Stimulated activated naive CD8-positive, alpha-beta T cell treated with anti-CD3 and anti-CD28 coated beads, Interleukin-15, Interleukin-2, amounts not matched to agents 100 U/mL and 50 U/mL, for 24 hours (primary cell): ENCODE measurements around the gene CCDC167.

Experiments used
- ATAC-seq: fragments of 150-1000 bp; cut with Tn5 transposase; one replicate; pipeline ENCODE4 v1.10.0; 2021
- DNase-seq: peaks from one replicate; pipeline ENCODE4 v3.0.0; 2021

Gene CCDC167

DNA sequence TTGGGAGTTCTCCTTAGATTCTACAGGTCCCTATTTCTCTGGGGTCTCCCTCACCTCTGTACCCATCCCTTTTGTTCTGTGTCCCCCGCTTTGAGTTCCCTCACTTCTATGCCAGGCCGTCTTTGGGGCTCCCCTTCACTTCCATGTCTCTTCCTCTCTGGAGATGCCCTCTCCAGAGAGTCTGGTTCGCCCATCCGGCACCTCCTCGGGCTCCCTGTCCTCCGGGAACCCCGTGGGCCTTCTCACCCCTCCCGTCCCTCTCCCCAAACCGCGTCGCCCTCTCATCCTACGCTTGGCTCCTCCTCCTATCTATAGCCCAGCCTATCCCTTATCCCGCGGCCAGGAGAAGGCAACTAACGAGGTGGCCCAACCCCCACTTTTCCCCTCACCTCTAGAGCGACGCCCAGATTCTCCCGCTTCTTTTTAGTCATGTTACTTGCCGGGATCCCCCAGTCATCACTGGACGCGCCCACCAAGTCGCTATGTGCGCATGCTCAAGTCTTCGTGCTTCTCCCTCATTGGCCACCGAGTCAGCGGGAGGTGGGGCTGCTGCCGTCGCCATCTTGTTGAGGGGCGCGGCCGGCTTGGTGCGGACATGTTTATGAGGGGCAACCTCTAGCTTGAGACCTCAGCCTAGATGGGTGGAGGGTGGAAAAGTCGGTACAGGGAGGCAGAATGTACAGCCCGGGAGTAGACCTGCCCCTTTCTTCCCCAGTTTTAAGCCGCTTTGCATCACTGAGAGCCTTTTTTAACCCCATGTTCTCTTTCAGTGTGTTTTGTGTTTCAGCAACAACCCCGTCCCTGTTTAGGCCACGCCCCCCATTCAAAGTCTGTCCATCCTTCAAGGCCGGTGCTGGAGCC lies at the start of gene CCDC167:
TSS of gene CCDC167 (minus strand) at position 461 of the 861 bp plus-strand sequence. CDS start at position 431, 30 bp downstream.
- DNase-seq (peak; percentile 98), ATAC-seq (peak; percentile 78)

DNA sequence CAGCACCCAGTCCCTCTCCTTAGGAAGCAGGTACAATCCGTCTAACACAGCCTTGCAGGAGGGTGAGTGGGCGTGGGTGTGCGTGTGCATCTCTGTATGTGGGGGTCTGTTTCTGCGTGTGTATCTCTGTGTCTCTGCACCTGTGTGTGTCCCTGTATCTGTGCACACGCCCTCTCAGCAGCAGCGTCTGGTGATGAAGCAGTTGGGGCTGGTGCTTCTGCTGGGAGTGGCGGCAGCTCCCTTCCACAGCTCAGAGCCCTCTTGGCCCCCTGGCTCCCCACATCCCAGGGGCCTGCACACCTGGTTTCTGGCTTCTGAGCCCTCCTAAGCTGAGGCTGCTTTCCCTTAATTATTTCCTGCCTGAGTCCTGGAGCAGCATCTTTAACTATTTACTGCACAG lies 49.5 kb upstream of the CCDC167 start:
- ATAC-seq = no peak
- no peak for DNase-seq

DNA sequence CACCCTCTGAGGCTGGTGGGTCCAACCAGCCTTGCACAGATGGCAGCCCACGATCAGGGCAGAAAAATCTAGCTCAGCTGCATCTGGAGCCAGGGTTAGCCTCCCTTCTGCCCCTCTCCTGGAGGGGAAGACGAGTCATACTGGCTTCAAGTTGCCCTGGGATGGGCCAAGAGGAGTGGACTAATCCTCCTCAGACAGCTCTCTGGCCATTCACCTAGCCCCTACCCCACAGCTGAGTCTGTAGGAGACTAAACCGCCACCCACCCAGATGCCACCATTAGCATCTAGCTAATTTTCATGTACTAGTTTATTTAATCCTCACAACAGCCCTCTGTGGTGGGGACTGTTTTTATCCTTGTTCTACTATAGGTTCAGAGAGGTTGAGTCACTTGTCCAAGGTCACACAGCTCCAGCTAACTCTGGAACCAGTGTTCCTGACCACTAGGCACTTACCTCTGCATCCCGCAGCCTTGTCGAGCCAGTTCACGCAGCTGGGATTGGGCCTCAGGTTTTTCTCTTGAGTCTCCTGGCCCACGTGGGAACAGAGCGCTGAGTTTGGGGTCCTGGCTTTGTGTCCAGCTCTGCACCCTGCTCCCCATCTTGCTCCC lies 48.5 kb upstream of the CCDC167 start:
- ATAC-seq (no peak), DNase-seq (no peak)

DNA sequence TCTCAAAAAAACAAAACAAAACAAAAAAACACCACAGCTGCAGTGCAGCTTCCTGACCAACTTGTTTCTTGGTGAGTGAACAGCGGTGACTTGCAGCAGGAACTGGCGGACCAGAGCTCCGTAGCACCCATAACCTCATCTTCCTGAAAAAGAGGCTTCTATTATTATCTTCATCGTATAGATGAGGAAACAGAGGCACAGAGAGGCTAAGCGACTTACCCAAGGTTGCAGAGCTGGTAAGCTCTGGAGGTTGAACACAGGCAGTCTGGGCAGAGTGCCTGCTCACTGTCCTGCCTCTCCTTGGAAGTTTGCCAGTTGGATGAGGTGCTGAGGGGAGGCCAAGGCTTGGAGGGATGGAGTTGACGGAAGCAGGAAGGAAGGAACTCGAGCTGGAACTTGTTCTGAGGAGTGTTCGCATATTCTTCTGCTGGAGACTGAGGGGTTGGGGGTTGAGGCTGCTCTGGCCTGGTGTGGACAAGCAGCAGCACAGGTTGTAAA lies 47.9 kb upstream of the CCDC167 start:
- no peak for DNase-seq
- no peak for ATAC-seq

DNA sequence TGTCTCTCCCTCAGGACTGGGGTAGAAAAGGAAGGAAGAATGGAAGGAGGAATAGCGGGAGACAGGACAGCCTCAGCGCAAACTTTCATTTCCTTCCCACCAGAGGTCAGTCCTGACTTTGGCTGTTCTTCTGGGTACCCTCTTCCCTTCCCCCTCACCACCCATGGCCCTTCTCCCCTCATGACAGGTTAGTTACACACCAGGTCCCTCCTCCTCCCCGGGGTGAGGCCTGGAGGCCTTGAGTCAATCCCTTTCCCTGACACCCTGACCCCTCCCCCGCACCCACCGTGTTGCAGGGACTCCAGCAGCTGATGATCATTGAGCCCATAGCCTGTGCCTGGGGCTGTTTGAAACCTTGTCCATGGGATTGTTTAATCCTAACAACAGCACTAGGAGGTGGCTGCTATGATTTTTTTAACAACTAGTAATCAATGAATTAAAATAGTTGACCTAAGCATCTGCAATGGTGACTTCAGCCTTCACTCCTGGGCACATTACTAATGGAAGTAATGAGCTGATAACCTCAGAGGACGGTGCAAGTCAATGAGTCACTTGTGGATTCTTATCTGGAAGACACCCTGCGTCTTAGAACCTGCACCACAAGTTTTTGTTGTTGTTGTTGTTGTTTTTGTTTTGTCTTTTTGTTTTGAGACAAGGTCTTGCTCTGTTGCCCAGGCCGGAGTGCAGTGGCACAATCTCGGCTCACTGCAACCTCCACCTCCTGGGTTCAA lies 46.6 kb upstream of the CCDC167 start:
- DNase-seq (peak; percentile 37), ATAC-seq (no peak)

DNA sequence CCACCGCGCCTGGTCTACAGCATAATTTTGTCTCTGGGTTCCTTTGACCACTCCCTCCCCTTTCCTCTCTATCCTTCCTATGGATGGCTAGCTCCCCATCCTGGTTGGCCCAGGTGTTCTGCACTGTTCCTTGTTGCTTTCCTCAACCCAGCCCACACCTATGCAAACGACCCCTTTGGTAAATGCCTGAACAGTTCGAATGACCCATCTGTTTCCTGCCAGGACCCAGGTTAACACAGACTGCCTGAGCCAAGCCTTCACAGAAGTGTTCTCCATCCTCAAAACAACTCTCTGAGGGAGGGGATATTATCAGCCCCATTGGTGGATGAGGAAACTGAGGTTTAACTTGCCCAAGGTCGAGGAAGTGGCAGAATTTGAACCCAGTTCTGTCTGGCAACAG lies 44.8 kb upstream of the CCDC167 start:
- DNase-seq (no peak), ATAC-seq (no peak)

DNA sequence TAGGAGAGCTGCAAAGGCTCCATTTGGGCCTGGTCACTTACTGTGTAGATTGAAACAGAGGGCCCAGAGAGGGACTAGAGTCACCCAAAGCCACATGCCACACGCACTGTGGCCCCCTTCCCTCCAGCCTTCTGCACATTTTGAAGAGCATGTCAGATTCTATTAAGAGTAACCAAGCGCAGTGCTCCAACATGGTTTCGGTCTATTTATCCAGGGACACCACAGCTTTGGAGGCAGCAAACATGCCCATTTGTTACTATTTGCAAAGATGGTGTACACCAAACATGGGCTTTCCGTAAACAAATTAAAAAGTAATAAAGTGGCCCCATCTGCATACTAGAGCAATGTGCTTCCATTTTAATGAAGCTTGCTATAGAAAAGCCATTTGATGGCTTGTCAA lies 43.7 kb upstream of the CCDC167 start:
- DNase-seq (no peak), ATAC-seq (no peak)

DNA sequence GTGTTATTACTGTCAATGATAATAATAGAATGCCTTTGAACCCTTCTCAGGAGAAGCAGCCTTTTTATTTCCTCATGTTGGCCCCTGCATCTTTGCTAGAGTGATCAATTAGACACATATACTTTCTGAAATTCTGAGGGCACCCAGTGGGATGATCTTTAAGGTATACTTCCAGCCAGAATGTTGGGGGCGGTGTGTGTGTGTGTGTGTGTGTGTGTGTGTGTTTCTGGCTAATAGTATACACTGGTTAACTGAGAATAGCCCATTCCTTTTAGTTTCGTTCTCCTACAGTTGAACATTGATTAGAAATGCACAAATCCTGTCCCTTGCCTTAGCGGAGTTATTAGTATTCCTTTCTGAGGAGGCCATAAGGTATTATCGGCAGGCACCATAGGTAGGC lies 41.7 kb upstream of the CCDC167 start:
- no peak for ATAC-seq

DNA sequence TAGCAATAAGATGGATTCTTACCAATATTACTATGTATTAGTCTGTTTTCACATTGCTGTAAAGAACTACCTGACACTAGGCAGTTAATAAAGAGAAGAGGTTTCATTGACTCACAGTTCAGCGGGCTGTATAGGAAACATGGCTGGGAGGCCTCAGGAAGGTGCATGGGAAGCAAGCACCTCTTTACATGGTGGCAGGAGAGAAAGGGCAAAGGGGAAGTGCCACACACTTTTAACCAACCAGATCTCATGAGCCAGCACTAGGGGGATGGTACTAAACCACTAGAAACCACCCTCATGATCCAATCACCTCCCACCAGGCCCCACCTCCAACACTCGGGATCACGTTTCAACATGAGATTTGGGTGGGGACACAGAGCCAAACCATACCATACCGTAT lies 40.7 kb upstream of the CCDC167 start:
- no peak for DNase-seq
- ATAC-seq = no peak

More for the DNA sequence above, 41.7 kb upstream of the CCDC167 start:
- DNase-seq = no peak

DNA sequence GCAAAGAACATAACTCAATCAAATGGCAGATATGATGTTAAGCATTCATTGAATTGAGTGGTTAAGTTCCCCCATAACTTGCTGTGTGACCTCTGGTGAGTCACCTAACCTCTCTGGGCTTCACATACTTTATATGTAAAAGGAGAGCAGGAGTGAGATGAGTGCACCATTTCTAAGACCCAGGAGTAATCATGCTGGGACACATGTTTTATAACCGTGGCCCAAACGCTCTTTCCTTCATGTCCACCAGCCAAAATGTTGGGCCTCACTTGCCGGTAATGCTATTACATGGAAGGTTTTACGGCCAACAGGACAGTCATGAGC lies 40.3 kb upstream of the CCDC167 start:
- DNase-seq = no peak
- ATAC-seq = peak; percentile 72

DNA sequence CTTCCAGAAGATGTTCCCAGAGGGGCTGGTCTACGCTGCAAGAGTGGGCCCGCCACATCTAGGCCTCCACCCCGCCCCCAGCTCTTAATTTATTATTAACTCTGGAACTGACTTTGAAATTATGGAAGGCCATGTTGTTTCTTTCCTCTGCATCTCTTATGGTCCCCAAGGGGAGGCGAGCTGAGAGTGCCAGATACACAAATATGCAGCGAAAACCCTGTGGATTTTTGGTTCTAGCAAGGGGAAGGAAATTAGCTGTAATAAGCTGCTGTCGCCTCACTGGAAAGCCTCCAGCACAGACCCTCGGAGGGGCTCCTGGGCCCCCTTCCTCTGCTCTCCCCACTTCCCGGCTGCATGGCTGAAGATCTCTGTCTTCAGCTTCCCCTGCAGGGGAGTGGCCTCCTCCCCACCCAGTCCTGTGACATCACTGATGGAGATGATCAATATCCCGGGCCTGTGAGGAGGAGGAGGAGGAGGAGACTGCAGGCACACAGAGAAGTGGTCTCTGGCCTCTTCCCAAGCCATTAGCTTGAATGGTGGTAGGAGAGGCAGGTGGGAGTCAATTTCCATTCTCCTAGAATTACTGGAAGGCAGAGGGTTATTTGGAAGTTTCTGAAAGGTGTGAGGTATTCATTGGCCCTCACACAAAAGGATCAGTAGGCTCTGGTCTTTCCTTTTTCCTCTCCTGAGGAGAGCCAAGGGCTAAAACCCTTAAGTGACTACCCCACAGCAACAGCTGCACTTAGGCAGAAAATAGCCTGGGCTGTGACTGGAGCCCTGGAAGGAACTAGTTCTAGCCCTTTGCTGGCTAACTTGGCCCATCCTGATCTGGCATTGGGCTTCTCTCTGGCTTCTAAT lies 39.7 kb upstream of the CCDC167 start:
- ATAC-seq = no peak

DNA sequence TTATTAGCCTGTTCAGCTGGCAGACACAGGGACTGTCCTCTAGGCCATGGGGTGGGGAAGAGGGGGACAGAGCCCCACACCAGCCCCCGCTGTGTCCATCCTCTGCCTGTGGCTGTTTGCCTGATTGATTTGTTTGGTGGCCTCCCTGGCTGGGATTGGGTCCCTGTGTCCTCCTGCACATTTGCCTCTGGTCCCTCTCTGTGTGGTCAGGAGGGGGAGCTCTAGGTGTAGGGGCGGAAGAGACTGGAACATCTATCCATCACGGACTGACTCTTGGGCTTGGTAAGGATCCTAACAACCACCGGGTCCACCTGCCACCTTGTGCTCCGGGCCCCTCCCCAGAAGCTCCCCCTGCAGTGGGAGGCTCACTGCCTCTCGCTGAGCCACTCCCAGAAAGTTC lies 38.4 kb upstream of the CCDC167 start:
- ATAC-seq = no peak
- DNase-seq = no peak

More for the DNA sequence above, 39.7 kb upstream of the CCDC167 start:
- DNase-seq = no peak

DNA sequence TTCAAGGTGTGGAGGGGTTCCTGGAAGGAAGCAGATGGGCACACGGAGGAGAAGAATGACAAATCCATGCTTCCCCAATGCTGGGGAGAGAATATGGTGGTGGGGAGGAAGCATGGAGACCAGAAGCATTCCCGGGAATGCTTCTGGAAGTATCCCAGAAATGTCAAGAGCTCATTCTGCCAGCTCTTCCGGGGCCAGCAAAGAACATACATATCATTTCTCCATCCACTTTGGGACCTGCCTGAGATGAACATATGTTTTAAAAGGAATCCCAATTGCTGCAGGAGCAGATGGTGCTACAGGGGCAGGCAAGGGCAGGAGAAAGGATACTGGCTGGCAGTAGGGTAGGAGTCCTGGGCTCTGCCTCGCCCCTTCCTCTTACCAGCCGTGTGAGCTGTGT lies 37.9 kb upstream of the CCDC167 start:
- no peak for DNase-seq
- ATAC-seq = no peak

DNA sequence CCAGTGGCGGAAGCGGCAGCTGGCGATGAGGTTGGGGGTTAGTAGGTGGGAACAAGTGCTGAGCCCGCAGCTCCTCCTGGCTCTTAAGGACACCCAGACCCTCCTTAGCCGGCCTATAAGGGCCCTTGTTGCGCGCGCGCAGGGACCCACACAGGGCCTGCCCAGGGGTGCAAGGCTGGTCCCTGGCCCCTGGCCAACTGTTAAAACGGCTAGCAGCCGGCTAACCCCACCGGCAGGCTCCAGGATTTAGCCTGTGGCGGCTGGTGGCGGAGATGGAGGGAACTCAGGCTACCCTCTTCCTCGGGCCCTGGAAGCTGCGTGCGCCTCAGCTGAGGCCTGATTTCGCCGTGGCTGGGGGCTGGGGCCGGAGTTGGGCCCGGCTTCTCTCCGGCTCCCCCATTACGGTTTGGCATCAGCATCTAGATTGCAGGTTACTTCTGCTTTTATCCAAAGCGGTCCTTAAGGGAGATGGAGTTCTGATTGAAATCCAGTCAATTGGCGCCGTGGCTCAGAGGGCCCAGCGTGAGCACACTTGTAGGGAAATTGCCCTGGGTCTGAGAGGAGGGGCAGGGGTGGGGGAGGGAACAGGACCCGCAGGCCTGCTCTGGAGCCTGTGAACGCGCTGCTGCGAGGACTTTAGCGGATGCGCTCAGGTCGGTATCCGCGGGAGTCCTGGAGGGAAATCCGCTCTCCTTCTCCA lies 36.9 kb upstream of the CCDC167 start:
- DNase-seq (no peak), ATAC-seq (no peak)

DNA sequence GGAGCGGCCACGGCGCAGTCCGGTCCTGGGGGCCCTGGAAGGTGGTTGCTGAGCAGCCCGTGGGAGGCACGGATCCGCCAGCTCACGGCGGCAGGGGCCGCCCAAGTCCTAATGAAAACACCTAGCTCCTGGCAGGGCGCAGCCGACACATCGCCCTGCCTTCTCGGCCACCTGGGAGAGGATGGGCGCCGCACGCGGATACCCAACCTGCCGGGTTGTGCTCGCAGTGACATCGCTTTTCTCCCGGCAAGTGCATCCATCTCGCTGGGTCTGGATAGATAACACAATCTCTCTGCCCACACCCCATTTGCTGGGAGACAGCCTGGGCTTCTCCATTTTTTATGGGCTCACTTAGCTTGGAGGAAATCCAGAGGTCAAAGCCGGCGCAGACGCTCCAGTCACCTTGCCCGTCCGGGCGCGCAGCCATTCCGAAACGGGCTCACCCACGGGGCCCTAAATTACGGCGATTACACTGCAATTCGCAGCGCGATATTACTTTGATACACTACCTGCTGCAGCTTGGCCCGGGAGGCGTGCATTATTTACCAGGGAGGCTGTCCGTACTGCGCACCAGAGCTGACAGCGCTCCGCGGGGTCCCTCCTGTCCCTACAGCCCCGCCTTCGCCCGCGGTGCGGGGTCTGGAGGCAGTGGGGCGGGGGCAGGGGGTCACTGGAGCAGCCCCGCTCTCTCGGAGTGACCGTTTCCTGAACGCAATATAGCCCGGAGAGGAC lies 36.2 kb upstream of the CCDC167 start:
- no peak for ATAC-seq
- no peak for DNase-seq

DNA sequence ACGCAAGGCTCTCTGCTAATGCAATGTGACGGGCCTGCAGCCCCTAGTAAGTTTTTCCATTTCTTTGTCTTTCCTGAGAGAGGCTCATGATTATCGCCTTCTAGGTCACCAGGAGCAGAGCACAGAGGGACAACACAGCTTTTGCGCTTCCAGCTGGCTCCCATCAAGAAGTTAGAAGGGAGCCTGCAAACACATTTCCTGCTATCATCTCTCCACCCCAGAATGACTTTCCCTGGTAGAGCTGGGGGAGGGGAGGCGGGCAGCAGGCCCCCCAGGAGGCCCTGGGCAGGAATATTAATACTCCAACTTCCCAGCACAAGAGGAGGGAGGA lies 35.7 kb upstream of the CCDC167 start:
- DNase-seq (no peak), ATAC-seq (no peak)

DNA sequence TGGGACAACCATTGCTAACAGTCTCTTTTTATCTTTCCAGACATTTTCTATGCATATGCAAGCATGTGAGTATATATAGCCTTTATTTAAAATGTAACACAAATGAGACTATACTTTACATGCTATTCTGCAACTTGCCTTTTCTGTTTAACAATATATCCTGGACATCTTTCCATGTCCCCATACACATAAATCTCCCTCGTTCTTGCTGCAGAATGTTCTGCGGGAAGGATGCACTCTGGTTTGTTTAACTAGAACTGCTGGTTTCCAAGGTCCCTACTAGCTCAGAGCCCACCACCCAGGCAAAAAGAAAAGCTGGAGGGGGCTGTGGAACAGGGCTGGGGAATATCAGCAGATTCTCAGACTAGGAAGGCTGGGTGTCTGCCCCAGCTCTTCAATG lies 35.2 kb upstream of the CCDC167 start:
- ATAC-seq = no peak
- DNase-seq = no peak

DNA sequence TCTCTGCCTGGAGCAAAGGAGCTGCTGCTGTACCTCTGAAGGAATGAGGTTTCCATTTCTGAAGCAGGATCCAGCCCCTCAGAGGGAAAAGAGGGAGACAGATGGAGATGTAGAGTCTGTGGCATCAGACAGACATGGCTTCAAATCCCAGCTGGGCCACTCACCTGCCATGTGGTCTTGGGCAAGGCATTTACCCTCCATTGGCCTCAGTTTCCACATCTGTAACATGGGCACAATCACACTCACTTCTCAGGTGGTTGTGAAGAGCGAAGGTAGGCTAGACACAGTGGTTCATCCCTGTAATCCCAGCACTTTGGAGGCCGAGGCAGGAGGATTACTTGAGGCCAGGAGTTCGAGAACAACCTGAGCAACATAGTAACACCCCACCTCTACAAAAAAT lies 32.4 kb upstream of the CCDC167 start:
- DNase-seq (no peak), ATAC-seq (no peak)

DNA sequence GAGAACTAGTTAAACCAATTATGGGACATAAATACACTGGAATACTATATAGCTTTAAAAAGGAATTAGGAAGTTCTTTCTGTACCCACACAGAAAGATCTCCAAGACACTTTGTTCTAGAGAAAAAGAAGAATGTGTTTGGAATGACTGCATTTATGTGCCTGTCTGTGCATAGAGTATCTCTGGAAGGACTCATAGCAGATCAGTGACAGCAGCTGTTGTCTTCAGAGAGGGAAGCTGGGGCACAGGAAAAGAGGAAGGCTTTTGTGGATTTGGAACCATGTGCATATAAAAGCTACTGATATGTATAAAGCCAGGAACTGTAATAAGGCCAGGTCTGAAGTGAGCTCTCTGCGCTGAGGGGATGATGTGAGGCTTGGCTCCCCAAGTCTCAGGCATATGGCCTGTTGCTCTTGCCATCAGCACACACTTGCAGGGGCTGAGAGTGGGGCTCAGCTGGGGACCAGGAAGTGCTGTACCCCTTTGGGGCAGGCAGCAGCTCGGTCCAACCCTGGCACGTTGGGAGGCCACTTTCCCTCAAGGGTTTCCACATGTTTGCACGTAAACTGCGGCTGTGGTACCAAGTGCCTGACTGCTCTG lies 31.8 kb upstream of the CCDC167 start:
- DNase-seq (no peak), ATAC-seq (no peak)

DNA sequence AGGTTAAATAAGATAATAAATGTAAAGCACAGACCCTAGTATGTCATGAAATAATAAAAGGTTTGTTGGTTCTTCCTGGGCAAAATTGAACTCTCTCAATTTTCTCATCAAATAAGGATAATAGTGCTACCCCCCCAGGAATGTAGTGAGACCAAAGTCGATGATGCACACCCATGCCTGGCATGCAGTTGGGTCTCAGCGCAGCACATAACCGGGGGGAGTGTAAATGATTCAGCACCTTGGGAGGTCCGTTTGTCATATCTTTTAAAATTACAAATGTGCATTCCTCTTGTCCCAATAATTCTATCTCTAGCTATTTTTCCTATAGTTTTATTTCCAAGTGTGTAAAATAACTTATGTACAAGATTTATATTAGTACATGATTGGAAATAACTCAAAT lies 31.3 kb upstream of the CCDC167 start:
- no peak for DNase-seq

DNA sequence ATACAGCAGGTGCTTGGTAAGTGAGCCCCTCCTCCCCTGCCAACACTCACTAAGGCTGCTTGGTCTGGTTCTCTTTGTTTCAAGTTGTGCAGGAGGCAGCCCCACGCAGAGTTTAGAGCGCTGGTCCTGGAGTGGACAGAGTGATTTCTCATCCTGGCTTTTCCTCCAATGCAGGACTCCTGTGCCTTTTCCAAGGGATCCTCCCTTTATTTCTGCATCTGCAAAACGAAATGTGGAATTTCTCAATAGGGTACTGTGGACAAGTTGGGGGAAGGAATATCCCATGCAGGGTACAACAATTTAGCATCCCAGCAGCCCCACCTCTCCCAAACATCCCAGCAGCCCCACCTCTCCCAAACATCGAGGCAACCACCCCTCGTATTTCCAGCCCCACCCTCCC lies 30.6 kb upstream of the CCDC167 start:
- ATAC-seq = no peak
- DNase-seq = no peak

More for the DNA sequence above, 31.3 kb upstream of the CCDC167 start:
- no peak for ATAC-seq
